HEK293T (cell line): ENCODE data around the gene SLC6A13.

Source experiments
- SP1 ChIP-seq: fragments of 450-650 bp; IDR thresholded peaks from 2 replicates; pipeline ENCODE4 v1.6.1; 2017
- TARDBP ChIP-seq: fragments of 450-650 bp; IDR thresholded peaks from 2 replicates; pipeline ENCODE4 v1.6.1; 2016

- TF ChIP-seq TARDBP (no peak), SP1 (no peak)
Measured at GRCh38 chr12:190881-191280, 71.8 kb downstream of the SLC6A13 start.
